Ascending aorta (tissue), 2 donors: ENCODE data around the gene MAML2. TPM values are rescaled to one million over a fixed set of nuclear protein-coding genes. Genes with fewer than 3 reads are reported as not detected.

Experiments used
- DNase-seq, 2 donors: peaks; one replicate each; pipeline ENCODE4 v3.0.0-alpha.2; 2019; ENCODE audit warnings: low spot score in 2 of 2
- H3K27ac ChIP-seq, 2 donors: fragments of 200-600 bp; sonication (generic); one replicate each; pipeline ENCODE4 v1.5.1; 2016 to 2017; ENCODE audit warnings: mild to moderate bottlenecking in 1 of 2
- H3K27me3 ChIP-seq: fragments of 200-600 bp; sonication (generic); one replicate; pipeline ENCODE4 v1.5.1; 2017
- H3K36me3 ChIP-seq, 2 donors: fragments of 200-600 bp; sonication (generic); one replicate each; pipeline ENCODE4 v1.5.1; 2016
- H3K4me1 ChIP-seq, 2 donors: fragments of 200-600 bp; sonication (generic); one replicate each; pipeline ENCODE4 v1.5.1; 2016 to 2017; ENCODE audit warnings: mild to moderate bottlenecking in 1 of 2
- H3K4me3 ChIP-seq, 2 donors: fragments of 200-600 bp; sonication (generic); one replicate each; pipeline ENCODE4 v1.5.1; 2016 to 2017; ENCODE audit warnings: mild to moderate bottlenecking in 1 of 2
- H3K9me3 ChIP-seq, 2 donors: fragments of 200-600 bp; sonication (generic); one replicate each; pipeline ENCODE4 v1.5.1; 2016
- intact Hi-C: fragments of 100-400 bp; cut with DNase I; formaldehyde crosslinking; loops from one replicate; pipeline ENCODE4 v1.15.1; 2023
- total RNA-seq: library from RNA; depleted of rRNA; stranded (reverse); fragments of >200 nt; gene quantifications from one replicate; pipeline ENCODE4 v1.1.0, GENCODE V29; 2016
- TF ChIP-seq, protein P1 (sequence below), 3 experiments: fragments of 200-600 bp in 2 of 3; fragments of 450-650 bp in 1 of 3; sonication (generic) in 2 of 3; IDR thresholded peaks; one replicate each; pipeline ENCODE4 v1.5.1; 2016 to 2019; ENCODE audit warnings: antibody characterized with exemption in 3 of 3, mild to moderate bottlenecking in 1 of 3, moderate library complexity in 1 of 3

MAML2 gene
- total RNA-seq, 1 donor from 2014 or later = 13.2 TPM

- Histone ChIP-seq H3K4me1 (peaks cover 16 to 56% of the 10 kb centered on the region in 2 donors), H3K27ac (peak overlapping the region; percentile 66 to 81), H3K9me3 (no peaks in the 10 kb centered on the region), H3K4me3 (peak overlapping the region; percentile 41 to 60), H3K27me3 (no peaks in the 10 kb centered on the region), H3K36me3 (no peaks in the 10 kb centered on the region)
- peak; percentile 58 to 98 for DNase-seq
- TF ChIP-seq, protein P1, sequence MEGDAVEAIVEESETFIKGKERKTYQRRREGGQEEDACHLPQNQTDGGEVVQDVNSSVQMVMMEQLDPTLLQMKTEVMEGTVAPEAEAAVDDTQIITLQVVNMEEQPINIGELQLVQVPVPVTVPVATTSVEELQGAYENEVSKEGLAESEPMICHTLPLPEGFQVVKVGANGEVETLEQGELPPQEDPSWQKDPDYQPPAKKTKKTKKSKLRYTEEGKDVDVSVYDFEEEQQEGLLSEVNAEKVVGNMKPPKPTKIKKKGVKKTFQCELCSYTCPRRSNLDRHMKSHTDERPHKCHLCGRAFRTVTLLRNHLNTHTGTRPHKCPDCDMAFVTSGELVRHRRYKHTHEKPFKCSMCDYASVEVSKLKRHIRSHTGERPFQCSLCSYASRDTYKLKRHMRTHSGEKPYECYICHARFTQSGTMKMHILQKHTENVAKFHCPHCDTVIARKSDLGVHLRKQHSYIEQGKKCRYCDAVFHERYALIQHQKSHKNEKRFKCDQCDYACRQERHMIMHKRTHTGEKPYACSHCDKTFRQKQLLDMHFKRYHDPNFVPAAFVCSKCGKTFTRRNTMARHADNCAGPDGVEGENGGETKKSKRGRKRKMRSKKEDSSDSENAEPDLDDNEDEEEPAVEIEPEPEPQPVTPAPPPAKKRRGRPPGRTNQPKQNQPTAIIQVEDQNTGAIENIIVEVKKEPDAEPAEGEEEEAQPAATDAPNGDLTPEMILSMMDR (IDR thresholded peaks at IDR 0.05) = no peak
- intact Hi-C loops = loop anchor here (1.0 to 2.0 kb wide), 3 partner anchors 18 to 64 kb away; no protein-coding TSS in a partner anchor
Measured at GRCh38 chr11:96306933-96307775, 35.8 kb downstream of the MAML2 start.

DNA sequence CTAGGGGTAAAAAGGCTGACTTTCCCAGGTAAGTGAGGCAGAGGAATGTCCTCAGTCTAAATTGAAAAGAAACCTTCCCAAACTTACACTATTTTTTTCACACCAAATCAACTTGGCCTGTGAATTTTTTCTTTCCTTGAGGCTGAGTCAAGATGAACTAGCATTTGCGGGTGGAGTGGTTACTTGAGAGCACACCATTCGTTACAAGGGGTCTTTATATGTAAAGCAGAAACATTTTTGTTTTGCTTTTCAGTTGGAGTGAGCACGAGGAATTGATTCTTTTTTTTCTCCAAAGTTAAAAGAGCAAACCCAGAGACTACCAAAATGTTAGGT lies 36.4 kb downstream of the MAML2 start:
- H3K27ac ChIP-seq = peak overlapping the region; percentile 66 to 74
- no peaks in the 10 kb centered on the region for H3K9me3 ChIP-seq
- H3K36me3 ChIP-seq = no peaks in the 10 kb centered on the region
- no peak for DNase-seq
- TF ChIP-seq, protein P1 (IDR thresholded peaks at IDR 0.05) = no peak
- H3K27me3 ChIP-seq = no peaks in the 10 kb centered on the region
- intact Hi-C loops = loop anchor here (2.0 kb wide), 2 partner anchors 18 to 64 kb away; no protein-coding TSS in a partner anchor
- peak overlapping the region in 1 of 2 donors; percentile 60 for H3K4me3 ChIP-seq
- H3K4me1 ChIP-seq = peaks cover 16 to 52% of the 10 kb centered on the region in 2 donors

DNA sequence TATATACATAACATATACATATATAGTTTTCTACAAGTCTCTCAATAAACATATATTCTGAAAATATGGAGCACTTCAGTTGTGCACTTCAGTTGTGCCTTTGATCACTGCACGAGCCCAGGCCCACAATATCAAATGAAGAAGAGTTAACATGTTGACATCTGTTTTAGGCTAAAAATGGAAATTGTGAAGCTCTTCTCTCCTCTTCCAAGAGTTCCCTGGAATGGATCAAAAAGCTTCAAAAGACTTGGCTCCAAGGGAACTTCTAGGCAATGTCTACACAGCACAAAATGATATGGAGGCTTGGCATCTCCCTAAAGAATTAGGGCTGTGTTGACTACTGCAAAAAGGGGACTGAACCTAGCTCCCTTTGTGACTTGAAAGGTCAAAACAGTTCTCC lies 36.9 kb downstream of the MAML2 start:
- H3K4me1 ChIP-seq = peaks cover 16 to 48% of the 10 kb centered on the region in 2 donors
- H3K27ac ChIP-seq = peak overlapping the region; percentile 66 to 74
- intact Hi-C loops = loop anchor here (2.0 kb wide), 2 partner anchors 19 to 63 kb away; no protein-coding TSS in a partner anchor
- no peak overlapping the region for H3K4me3 ChIP-seq
- DNase-seq = no peak
- no peaks in the 10 kb centered on the region for H3K9me3 ChIP-seq
- H3K36me3 ChIP-seq = no peaks in the 10 kb centered on the region
- H3K27me3 ChIP-seq = no peaks in the 10 kb centered on the region
- TF ChIP-seq, protein P1 (IDR thresholded peaks at IDR 0.05) = no peak

DNA sequence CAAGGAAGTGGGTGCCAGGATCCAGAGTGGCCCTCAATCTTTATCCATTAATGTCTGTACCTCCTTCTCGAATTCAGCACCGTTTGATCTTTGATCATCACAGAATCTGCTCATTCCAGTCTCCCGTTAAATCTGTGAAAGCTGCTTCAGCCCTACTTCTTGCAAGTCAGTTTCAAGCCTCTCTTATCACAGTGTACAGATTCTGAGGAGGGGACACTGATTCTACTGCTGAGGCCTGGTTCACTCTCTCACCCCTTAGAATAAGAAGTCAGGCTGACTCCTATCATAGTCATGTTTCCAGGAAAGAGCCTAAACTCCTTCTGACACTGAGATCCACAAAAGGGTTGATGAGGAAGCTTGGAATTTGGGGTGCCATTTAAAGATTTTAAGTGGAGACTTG lies 39.0 kb downstream of the MAML2 start:
- Histone ChIP-seq H3K4me1 (peaks cover 16 to 53% of the 10 kb centered on the region in 2 donors), H3K4me3 (no peak overlapping the region), H3K36me3 (no peaks in the 10 kb centered on the region), H3K9me3 (no peaks in the 10 kb centered on the region), H3K27ac (peak overlapping the region; percentile 73 to 81), H3K27me3 (no peaks in the 10 kb centered on the region)
- DNase-seq = no peak
- intact Hi-C loops = loop anchor here (5.0 kb wide), 1 partner anchor 42 kb away; no protein-coding TSS in a partner anchor
- TF ChIP-seq, protein P1 (IDR thresholded peaks at IDR 0.05) = no peak

DNA sequence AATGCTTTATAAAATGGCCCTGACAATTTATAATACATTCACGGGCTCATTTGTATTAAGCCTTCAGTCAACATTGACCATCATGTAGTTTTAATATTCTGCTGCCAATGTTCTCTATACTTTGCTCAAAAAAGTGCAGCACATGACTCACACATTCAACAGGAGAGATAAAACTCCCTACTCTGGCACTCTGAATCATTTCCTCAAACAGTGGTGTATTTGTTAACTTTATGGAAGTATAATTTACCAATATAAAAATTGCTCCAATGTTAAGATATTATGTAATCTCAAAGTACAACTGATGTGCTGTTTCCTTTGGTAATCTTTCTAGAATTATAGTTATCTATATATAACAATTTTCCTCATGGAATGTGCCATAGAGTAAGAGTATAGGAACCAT lies 39.9 kb downstream of the MAML2 start:
- Histone ChIP-seq H3K27ac (peak overlapping the region; percentile 73 to 81), H3K4me1 (peaks cover 14 to 50% of the 10 kb centered on the region in 2 donors), H3K27me3 (no peaks in the 10 kb centered on the region), H3K4me3 (no peak overlapping the region), H3K36me3 (no peaks in the 10 kb centered on the region), H3K9me3 (no peaks in the 10 kb centered on the region)
- TF ChIP-seq, protein P1 (IDR thresholded peaks at IDR 0.05) = no peak
- no peak for DNase-seq
- intact Hi-C loops = loop anchor here (5.0 kb wide), 1 partner anchor 41 kb away; no protein-coding TSS in a partner anchor
